ENCODE data around the gene UBE2O. TPM values are rescaled to one million over a fixed set of nuclear protein-coding genes. Genes with fewer than 3 reads are reported as not detected.

The UBE2O gene
- total and polyA plus RNA-seq, 2 donors (not counting 3 experiments of a cell fraction or from before 2014, with no cell fraction given) = 13.9 to 34.1 TPM

- H3K79me2 ChIP-seq (ENCODE audit: control insufficient read depth, insufficient read depth, low read length) = peaks cover 18% of the 10 kb centered on the region
- peaks cover 13% of the 10 kb centered on the region for H3K4me1 ChIP-seq (ENCODE audit: control insufficient read depth, extremely low read depth, insufficient read depth, low read length)
- peaks cover 0 to under 1% of the 10 kb centered on the region in 2 experiments for H3K36me3 ChIP-seq (ENCODE audit: control insufficient read depth in 2 of 2, extremely low read depth in 1 of 2, insufficient read depth in 2 of 2, low read length in 2 of 2)
- no peaks in the 10 kb centered on the region for H3K27me3 ChIP-seq (ENCODE audit: control insufficient read depth in 2 of 2, insufficient read depth in 2 of 2, low read length in 2 of 2)
- H3K9me3 ChIP-seq (replicated peaks; ENCODE audit: control insufficient read depth, insufficient read depth, low read length) = no peaks in the 10 kb centered on the region
- H4K20me1 ChIP-seq (replicated peaks; ENCODE audit: control insufficient read depth, extremely low read depth, insufficient read depth, low read length) = no peaks in the 10 kb centered on the region
- H3K4me3 ChIP-seq (replicated peaks in 1 of 3; ENCODE audit: insufficient read depth in 1 of 3, low read depth in 1 of 3, low read length in 3 of 3) = no peak overlapping the region
- no peaks in the 10 kb centered on the region for H3K9me1 ChIP-seq (replicated peaks; ENCODE audit: control insufficient read depth, extremely low read depth, insufficient read depth, low read length)
- dilution Hi-C loops (cut with MboI; ENCODE audit: extremely low pct_ligation_motif_present, low sequenced_read_pairs) = no loop called here
- no peak for TF ChIP-seq EZH2 (IDR thresholded peaks at IDR 0.05; ENCODE audit: borderline replicate concordance, low read depth, low read length, severe bottlenecking)
- no peak for TF ChIP-seq JUN (IDR thresholded peaks at IDR 0.05; ENCODE audit: borderline replicate concordance, insufficient read depth, insufficient read length, low read depth)
- TF ChIP-seq, protein P1, sequence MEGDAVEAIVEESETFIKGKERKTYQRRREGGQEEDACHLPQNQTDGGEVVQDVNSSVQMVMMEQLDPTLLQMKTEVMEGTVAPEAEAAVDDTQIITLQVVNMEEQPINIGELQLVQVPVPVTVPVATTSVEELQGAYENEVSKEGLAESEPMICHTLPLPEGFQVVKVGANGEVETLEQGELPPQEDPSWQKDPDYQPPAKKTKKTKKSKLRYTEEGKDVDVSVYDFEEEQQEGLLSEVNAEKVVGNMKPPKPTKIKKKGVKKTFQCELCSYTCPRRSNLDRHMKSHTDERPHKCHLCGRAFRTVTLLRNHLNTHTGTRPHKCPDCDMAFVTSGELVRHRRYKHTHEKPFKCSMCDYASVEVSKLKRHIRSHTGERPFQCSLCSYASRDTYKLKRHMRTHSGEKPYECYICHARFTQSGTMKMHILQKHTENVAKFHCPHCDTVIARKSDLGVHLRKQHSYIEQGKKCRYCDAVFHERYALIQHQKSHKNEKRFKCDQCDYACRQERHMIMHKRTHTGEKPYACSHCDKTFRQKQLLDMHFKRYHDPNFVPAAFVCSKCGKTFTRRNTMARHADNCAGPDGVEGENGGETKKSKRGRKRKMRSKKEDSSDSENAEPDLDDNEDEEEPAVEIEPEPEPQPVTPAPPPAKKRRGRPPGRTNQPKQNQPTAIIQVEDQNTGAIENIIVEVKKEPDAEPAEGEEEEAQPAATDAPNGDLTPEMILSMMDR (IDR thresholded peaks at IDR 0.05; ENCODE audit: extremely low read depth in 1 of 2, insufficient read depth in 1 of 2, low read depth in 1 of 2, low read length in 2 of 2) = no peak
- TF ChIP-seq POLR2A (IDR thresholded peaks at IDR 0.05; ENCODE audit: low read depth, low read length) = no peak
- no peak for TF ChIP-seq POLR2AphosphoS5 (IDR thresholded peaks at IDR 0.05; ENCODE audit: insufficient read depth, low read depth, low read length)
- no peak for TF ChIP-seq GATA2 (IDR thresholded peaks at IDR 0.05; ENCODE audit: insufficient read depth, insufficient read length, low read depth, low read length)
- TF ChIP-seq FOS (IDR thresholded peaks at IDR 0.05; ENCODE audit: borderline replicate concordance, insufficient read depth, low read length) = no peak
- TF ChIP-seq, protein P2, sequence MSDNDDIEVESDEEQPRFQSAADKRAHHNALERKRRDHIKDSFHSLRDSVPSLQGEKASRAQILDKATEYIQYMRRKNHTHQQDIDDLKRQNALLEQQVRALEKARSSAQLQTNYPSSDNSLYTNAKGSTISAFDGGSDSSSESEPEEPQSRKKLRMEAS (IDR thresholded peaks at IDR 0.05; ENCODE audit: insufficient read depth, insufficient read length) = no peak
- no peak for TF ChIP-seq MYC (IDR thresholded peaks at IDR 0.05; ENCODE audit: low read depth, low read length)
- no peak overlapping the region for H2AFZ ChIP-seq (ENCODE audit: low read depth, low read length)
- no peak for FAIRE-seq
- no peak overlapping the region for H3K4me2 ChIP-seq (ENCODE audit: insufficient read depth, low read length)
- intact Hi-C loops (cut with micrococcal nuclease) = no loop called here
- ChIA-PET POLR2A (no interaction called here), CTCF (interaction anchor here (1.2 kb wide), 1 partner anchor 15 kb away, joined by 3 read pairs; no protein-coding TSS in a partner anchor)
- DNase-seq (ENCODE audit: low read depth, low spot score) = no peak
- no peak overlapping the region for H3K9ac ChIP-seq (replicated peaks; ENCODE audit: extremely low read depth, insufficient read depth, low read length)
- no peak overlapping the region for H3K27ac ChIP-seq (ENCODE audit: insufficient read depth, low read depth, low read length)
- BruUV-seq (replicated peaks) = no TSS peak
Observed at GRCh38 chr17:76422860-76423259, 30.1 kb downstream of the UBE2O start.
